ES-I3 (cell line): ENCODE measurements around the gene NME9.

ENCODE experiments used
- H3K36me3 ChIP-seq: 2 replicates; pipeline ENCODE4 v1.6.1; 2013; ENCODE audit warnings: mild to moderate bottlenecking, low read length, control low read depth, moderate library complexity; ENCODE audit not compliant: insufficient read depth
- H3K4me1 ChIP-seq: 2 replicates; pipeline ENCODE4 v1.6.1; 2013; ENCODE audit warnings: mild to moderate bottlenecking, control low read depth, low read length; ENCODE audit not compliant: insufficient read depth
- H3K9ac ChIP-seq: 2 replicates; pipeline ENCODE4 v1.6.1; 2013; ENCODE audit warnings: low read depth, mild to moderate bottlenecking, low read length, moderate library complexity
- H3K9me3 ChIP-seq: 2 replicates; pipeline ENCODE4 v1.6.1; 2013; ENCODE audit warnings: mild to moderate bottlenecking, low read length, moderate library complexity; ENCODE audit not compliant: control insufficient read depth, insufficient read depth

NME9 gene

DNA sequence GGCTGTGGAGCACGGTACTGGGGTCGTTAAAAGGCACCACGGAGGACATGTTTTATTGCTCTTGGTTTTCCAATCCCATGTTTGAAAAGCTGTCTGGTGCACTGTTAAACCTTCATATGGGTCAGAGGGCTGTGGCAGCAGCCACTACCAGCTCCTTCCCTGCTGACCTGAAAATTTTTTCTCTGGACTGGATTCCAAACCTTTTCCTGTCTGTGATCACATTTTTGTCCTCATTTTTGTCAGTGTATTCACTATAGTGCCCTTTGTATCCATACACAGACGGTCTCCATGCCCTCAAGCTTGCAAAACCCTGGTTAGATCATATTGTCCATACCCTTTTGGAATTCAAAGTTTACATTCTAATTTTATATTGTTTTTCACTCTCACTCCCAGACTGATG lies 70.5 kb downstream of the NME9 start:
- Histone ChIP-seq H3K36me3 (peaks cover 5% of the 10 kb centered on the region; the same call in 1 of the 2 replicates), H3K9me3 (no peaks in the 10 kb centered on the region), H3K4me1 (no peaks in the 10 kb centered on the region), H3K9ac (no peak overlapping the region)

DNA sequence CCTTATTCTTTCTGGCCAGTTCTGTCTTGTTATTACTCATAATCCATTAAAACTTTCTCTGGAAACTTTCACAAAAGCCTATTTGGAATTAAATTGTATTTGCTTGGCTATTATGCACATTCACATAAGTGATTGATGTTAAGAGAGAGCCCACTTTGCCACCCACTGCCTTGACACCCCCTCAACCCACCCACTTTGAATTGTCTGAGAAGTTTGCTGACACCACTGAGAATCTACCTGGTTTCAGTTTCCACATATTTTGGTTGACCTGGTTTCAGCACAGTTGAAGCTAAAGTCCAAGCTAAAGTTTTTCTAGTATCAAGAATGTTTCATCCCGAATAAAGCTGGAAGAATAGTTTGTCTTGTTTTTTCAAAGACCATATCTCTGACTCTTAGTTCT lies 71.7 kb downstream of the NME9 start:
- no peaks in the 10 kb centered on the region; the same call in 1 of the 2 replicates for H3K36me3 ChIP-seq
- no peak overlapping the region for H3K9ac ChIP-seq
- H3K4me1 ChIP-seq = no peaks in the 10 kb centered on the region
- no peaks in the 10 kb centered on the region for H3K9me3 ChIP-seq

DNA sequence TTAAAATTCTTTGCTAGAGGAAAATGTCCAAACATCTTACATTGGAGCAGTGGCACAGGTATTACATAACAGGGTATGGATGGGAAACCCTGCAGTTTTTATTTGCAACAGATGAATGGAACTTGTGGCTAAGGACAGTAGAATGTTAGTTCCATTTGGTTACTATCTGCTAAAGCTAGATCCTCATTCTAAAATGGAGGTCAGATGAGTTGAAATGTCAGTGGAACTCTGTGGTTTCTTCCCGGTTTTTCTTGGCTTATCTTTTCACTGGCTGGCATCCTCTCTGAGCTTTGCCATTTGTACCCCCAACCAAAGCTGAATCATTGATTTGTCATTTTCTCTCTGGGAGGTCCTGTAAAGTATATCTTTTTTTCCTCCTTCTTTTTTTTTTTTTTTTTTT lies 73.6 kb downstream of the NME9 start:
- Histone ChIP-seq H3K36me3 (no peaks in the 10 kb centered on the region; the same call in 1 of the 2 replicates), H3K9ac (no peak overlapping the region), H3K4me1 (no peaks in the 10 kb centered on the region), H3K9me3 (no peaks in the 10 kb centered on the region)

DNA sequence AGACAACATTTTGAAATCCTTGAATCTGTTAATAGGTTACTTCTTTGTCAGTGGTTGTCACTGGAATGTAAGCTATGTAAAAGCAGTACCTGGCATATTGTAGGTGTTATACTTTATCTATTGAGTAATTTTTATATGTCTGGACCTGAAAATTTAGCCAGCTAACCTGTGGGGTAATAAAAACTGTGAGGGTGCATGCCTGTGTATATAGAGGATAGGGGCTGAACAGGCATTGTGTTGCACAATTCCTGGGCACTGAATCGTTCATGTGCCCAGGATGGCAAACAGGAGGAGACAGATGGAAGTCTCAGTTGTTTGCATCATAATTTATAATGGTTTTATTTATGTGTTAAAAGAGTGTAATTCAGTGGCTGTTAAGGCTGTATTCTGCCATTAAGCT lies 75.4 kb downstream of the NME9 start:
- no peaks in the 10 kb centered on the region for H3K4me1 ChIP-seq
- no peaks in the 10 kb centered on the region; the same call in 1 of the 2 replicates for H3K36me3 ChIP-seq
- no peaks in the 10 kb centered on the region for H3K9me3 ChIP-seq
- no peak overlapping the region for H3K9ac ChIP-seq

DNA sequence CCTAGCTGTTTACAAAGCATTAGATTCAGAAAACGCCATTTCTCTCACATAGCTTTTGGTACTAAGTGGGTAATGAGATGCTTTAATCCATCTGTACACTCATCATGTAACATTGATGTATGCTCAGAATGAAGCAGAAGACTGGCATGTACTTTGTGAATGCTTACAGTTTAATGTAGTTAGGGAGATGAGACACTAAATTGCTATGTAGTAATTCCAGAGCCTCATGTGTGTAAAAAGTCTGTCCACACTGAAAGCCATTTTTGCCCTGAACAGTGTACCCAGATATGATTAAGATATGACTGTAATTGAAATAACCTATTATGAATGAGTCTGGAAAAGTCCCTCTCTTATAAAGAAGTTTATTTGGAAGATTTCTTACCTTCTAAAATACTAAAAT lies 76.0 kb downstream of the NME9 start:
- H3K9ac ChIP-seq = no peak overlapping the region
- H3K4me1 ChIP-seq = no peaks in the 10 kb centered on the region
- H3K36me3 ChIP-seq = no peaks in the 10 kb centered on the region; the same call in 1 of the 2 replicates
- no peaks in the 10 kb centered on the region for H3K9me3 ChIP-seq
